K562 (cell line): ENCODE data around the gene RAB21.

Experiments
- DLX4 ChIP-seq: fragments of 250-450 bp; sonication (Bioruptor Pico); IDR thresholded peaks from 2 replicates; pipeline ENCODE4 v1.6.1; 2021; ENCODE audit warnings: mild to moderate bottlenecking
- MAFK ChIP-seq: IDR thresholded peaks from 2 replicates; pipeline ENCODE4 v1.6.1; 2011; ENCODE audit warnings: low read length, improper control_type of control experiment
- POLR2A ChIP-seq: fragments of 450-650 bp; conservative IDR thresholded peaks from 2 replicates; pipeline ENCODE4 v1.6.1; 2016

- no peak for TF ChIP-seq DLX4 (CRISPR knock-in tag)
- TF ChIP-seq POLR2A, result no peak
- TF ChIP-seq MAFK, result no peak
These were observed 5.3 kb downstream of the RAB21 start for GRCh38 chr12:71759941-71760340.
